ENCODE results near the gene SSC5D. TPM values are rescaled to one million over a fixed set of nuclear protein-coding genes. Genes with fewer than 3 reads are reported as not detected.
"Not testable (repeated sequence)": the region's sequence is repeated elsewhere in the genome, so short reads cannot be mapped to it uniquely, and the experiment has no call there.

Gene SSC5D
- total RNA-seq, result 0.11 and 0.13 TPM in 2 replicates

DNA sequence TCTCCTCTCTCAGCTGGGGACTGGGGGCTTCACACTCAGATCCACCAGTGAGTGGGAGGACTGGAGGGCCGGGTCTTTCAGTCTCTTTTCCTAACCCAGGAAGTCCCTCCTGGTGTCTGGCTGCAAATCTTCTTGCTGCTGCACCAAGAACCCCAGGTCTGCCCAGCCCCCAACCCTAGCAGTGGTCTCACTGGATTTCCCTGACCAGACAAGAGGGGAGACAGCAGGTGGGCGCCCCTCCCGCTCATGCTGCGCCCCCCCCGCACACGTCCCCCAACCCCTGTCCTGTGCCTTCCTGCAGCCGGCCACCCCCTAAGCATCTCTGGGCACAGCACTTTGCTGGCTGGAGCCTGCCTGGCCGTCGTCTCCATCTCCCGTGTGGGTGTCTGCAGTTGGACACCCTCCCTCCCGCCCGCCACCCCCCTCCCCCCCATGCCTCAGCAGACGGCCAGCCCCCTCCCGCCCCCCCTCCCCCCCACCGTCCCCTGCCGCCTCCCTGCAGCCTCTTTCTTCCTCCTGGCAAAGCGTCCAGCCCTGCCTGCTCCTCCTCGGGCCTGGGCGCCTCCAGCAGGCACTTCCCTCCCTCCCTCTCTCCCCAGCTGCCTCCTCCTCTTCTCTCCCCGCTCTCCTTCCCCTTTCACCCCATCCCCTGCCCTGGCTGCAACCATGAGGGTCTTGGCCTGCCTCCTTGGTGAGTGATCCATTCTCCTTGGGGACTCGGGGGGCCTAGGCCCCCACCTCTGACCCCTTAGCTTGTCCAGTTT lies at the start of gene SSC5D:
Gene SSC5D, plus strand, starts transcription at position 513 of the 764 bp plus-strand sequence. Its CDS starts 154 bp downstream, at position 667.
- no peak for DNase-seq (ENCODE audit: low read depth, low spot score)

GRCh38 chr19:55439052-55439451 lies 49.2 kb upstream of the SSC5D start:
- no peak for DNase-seq (ENCODE audit: low read depth, low spot score)

- no peak for DNase-seq (ENCODE audit: low read depth, low spot score)
Observed at GRCh38 chr19:55440411-55441105, 47.7 kb upstream of the SSC5D start.

GRCh38 chr19:55441319-55441691 lies 46.9 kb upstream of the SSC5D start:
- DNase-seq (ENCODE audit: low read depth, low spot score), result no peak

DNA sequence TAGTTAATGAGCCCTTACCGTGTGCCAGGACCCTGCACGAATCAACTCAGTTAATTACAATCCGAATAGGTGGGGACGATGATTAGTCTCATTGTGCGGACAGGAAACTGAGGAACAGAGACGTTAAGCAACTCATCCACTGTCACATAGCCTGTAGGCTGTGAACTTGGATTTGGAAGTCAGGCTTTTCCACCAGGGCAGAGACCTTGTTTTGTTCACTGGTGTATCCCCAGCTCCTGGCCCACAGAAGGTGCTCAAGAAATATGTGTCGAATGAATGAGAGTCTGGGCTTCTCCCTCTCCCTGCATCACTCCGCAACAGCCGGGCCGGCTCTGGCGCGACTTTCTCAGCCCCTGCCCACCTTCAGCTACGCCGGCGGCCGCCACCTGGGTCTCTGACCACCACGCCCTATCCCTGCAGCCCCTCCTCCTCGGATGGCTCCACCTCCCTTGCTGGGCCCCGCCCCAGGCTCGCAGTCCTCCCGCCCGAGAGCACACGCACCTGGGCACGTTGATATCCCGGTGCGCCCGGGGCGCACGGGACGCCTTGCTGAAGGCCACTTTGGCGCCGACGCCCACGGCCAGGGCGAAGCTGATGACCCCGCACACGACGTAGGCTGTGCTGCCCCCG lies 46.4 kb upstream of the SSC5D start:
- no peak for DNase-seq (ENCODE audit: low read depth, low spot score)

- no peak for DNase-seq (ENCODE audit: low read depth, low spot score)
Observed at GRCh38 chr19:55442372-55442961, 45.8 kb upstream of the SSC5D start.

DNA sequence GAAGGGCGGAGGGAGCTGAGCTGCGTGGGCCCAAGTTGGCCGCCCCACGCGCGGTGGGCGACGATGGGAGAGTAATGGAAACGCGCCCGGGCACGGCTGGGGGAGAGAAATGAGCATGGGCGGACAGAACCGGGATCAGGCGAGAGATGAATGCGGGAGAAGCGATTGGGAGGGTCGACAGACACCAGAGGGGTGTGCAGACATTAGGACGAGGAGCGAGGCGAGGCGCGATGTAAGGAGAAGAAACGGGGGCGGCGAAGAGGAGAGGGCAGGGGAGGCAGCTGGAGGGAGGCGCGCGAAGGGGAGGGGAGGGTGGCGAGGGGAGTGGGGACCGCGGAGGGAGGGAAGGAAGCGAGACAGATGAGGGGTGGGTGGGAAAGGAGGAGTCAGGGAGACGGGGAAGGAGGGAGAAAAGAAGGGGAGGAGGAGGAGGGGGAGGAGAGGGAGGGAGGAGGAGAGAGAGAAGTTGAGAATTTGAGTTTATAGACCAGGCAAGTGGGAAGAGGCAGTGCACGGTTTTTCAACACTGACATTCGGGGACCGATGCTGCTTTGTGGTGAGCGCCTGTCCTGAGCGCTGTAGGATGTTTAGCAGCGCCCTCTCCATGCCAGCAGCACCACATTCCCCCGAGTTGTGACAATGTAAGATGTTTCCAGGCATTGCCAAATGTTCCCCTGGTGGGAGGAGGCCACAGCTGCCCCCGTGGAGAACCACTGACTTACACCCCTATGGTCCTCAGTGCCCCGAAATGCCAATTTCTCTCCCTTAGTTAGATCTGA lies 45.0 kb upstream of the SSC5D start, which contains the start of gene SHISA7:
Gene SHISA7, minus strand, starts transcription at position 256 of the 779 bp plus-strand sequence. CDS start 437 bp downstream, outside the sequence.
- no peak for DNase-seq (ENCODE audit: low read depth, low spot score)

GRCh38 chr19:55443824-55444480 lies 44.3 kb upstream of the SSC5D start:
- no peak for DNase-seq (ENCODE audit: low read depth, low spot score)

DNA sequence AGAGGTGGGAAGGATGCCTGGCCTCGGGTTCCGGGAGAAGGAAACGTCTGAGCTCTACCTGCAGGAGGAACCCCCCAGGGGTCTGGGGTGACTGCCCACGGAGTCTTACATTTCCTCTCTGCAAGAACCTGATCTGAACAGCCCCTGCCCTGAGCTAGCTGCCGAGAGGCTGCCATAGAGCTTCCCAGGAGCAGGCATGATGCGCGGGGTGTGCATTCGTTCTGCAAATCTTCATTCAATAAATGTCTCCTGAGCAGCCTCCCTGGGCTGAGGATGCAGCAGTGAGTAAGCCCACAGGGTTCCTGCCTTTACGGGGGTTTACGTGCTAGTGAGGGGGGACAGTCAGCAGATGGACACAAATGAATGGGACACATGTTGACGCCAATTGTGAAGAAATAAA lies 43.6 kb upstream of the SSC5D start:
- DNase-seq (ENCODE audit: low read depth, low spot score), result no peak

- no peak for DNase-seq (ENCODE audit: low read depth, low spot score)
Observed at GRCh38 chr19:55446060-55446459, 42.2 kb upstream of the SSC5D start.

DNA sequence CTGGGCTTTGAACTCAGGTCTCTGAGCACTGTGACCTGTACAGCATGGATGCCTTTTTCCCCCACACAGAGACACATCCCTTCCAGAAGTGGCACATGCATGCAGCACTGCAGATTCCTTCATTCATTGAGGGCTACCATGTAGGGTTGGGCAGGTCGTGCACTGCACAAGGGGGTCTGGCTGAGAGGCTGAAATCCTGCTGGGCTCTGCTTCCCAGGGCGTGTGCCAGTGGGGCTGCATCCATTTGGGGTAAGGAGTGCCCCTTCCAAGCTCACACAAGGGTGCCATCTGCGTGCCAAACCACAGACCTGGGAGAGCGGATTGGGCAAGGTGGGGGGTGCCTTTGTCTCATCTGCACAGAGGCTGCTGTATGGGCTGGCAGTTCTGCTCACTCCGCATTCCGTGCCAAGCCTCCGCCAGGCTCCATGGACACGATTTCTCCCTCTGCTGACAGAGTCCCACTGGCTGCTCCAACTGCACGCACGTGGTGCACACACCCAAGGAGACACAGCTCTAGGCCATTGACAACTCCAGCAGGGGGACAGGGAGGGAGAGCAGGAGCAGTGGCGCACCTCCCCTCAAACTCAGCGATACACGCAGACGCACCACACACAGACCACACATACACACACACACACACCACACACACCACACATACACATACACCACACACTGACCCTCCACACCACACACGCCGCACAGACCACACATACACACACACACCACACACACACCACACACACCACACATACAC lies 40.6 kb upstream of the SSC5D start:
- DNase-seq (ENCODE audit: low read depth, low spot score), result no peak

DNA sequence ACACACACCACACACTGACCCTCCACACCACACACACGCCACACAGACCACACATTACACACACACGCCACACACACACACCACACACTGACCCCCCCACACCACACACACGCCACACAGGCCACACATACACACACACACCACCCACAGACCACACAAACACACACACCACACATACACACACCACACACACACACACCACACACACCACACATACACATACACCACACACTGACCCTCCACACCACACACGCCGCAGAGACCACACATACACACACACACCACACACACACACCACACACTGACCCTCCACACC lies 40.1 kb upstream of the SSC5D start:
- not testable (repeated sequence) for DNase-seq (ENCODE audit: low read depth, low spot score)

DNA sequence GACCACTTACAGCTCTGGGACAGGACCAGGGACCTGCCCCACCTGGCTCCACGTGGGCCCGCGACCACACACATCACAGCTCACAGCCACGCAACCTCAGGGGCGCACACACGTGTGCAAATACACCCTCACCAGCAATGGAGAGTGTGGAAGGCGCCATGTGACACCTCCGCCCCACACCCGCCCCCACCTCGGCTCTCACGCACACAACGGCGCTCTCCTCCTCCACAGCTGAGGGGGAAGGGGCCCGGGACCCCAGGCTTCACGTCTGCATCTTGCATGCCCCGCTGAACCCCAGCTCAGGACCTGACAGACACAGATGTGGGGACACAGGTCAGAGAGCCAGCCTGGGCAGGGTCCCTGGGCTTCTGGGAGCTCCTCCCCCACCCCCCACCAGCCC lies 38.8 kb upstream of the SSC5D start:
- DNase-seq (ENCODE audit: low read depth, low spot score), result no peak

DNA sequence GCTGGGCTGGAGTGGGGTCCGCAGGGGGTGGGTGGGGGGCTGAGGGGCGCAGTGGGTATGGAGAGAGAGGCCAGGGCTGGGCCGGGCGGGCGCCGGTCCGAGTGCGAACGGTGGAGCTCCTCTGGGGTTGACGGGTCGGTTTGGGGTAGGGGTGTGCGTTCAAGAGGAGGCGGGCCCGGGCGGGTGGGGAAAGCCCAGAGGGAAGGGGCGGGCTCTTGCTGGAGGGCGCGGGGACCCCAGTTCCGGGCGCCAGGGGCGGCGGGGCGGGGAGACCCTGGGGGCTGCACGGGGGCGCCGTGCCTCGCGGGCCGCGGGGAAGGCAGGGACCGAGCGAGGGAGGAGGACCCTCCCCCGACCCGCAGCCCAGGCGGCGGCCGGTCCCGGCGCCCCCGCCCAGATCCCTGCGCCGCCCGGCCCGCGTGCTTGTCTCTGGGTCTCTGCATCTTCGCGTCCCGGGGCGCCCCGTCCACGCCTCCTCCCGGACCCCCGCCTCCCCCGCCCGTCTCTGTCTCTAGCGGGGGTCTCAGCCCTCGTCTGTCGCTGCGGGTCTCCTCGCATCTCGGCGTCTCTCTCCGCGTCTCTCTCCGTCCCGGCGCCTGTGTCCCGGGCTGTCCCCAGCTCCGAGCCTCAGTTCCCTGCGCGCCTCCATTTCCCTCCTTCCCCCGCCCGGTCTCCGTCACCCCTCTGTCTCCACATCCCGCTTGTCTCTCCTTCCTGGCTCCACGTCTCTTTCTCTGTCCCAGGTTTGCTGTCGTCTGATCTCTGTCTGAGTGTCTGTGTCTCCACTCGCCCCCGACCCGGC lies 36.9 kb upstream of the SSC5D start:
- DNase-seq (ENCODE audit: low read depth, low spot score), result no peak

GRCh38 chr19:55451965-55452748 lies 36.1 kb upstream of the SSC5D start:
- no peak for DNase-seq (ENCODE audit: low read depth, low spot score)

- DNase-seq (ENCODE audit: low read depth, low spot score), result no peak
Observed at GRCh38 chr19:55452749-55453346, 35.4 kb upstream of the SSC5D start.

DNA sequence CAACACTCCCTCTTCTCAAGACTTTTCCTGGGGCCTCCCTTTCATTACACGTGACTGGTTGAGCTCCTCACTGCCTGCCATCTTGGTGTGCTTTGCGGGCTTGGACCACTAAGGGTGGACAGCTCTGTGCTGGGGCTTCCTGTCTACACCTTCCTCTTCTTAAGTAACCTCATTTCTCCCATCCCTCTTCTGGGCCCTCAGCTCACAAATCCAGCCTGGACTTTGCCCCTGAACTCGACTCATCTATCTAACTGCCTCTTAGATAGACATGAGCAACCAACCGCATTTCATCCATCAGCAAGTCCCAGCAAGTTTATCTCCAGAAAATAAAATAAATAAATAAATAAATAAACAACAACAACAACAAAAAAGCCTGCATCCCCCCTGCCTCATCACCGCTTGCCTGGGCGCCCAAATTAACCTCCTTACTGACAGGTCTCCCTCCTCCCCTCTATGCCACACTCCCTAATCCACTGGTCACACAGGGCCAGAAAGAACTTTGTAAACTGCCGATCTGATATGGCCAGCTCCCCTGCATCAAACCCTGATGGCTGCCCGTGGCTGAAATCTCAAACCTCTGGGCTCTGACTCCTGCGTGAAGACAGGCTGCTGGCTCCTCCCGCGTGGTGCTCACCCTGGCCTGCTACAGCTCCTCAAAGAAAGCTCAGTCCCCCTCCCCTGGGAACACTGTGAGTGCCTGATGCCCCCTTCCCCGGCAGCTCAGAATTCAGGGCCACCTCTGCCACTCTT lies 34.5 kb upstream of the SSC5D start:
- no peak for DNase-seq (ENCODE audit: low read depth, low spot score)
